ENCODE results near the gene DBNDD1. TPM values are rescaled to one million over a fixed set of nuclear protein-coding genes. Genes with fewer than 3 reads are reported as not detected.

DBNDD1 gene
- total and polyA plus RNA-seq, 2 donors (not counting 1 experiment from before 2014, with no cell fraction given): 3.1 to 72.1 TPM

- DNase-seq (no peak), ATAC-seq (ENCODE audit: low read depth) (no peak)
- Mint-ChIP-seq H3K4me1 (no peaks in the 10 kb centered on the region), H3K27ac (no peak overlapping the region), H3K27me3 (peaks cover 24% of the 10 kb centered on the region), H3K4me3 (no peak overlapping the region), H3K9me3 (ENCODE audit: insufficient read depth) (peaks cover 12% of the 10 kb centered on the region)
- Histone ChIP-seq H3K27me3 (replicated peaks in 1 of 4; ENCODE audit: control extremely low read depth in 1 of 4, control insufficient read depth in 3 of 4, insufficient read depth in 4 of 4, low read length in 3 of 4) (no peaks in the 10 kb centered on the region), H3K4me1 (ENCODE audit: control insufficient read depth in 2 of 2, insufficient read depth in 2 of 2, low read length in 2 of 2) (no peaks in the 10 kb centered on the region), H3K79me2 (ENCODE audit: control insufficient read depth, insufficient read depth, low read length) (no peaks in the 10 kb centered on the region), H4K20me1 (ENCODE audit: control insufficient read depth, insufficient read depth, low read length, poor library complexity, severe bottlenecking) (no peaks in the 10 kb centered on the region), H3K9ac (ENCODE audit: low read length) (no peak overlapping the region), H3K27ac (ENCODE audit: low read length in 2 of 2) (no peak overlapping the region), H3K9me3 (ENCODE audit: control extremely low read depth in 1 of 3, control insufficient read depth in 2 of 3, insufficient read depth in 1 of 3, low read length in 2 of 3) (peaks cover 0 to 22% (median 20%) of the 10 kb centered on the region in 3 donors), H2AFZ (ENCODE audit: insufficient read depth, low read depth, low read length, poor library complexity, severe bottlenecking) (no peak overlapping the region), H3K4me2 (replicated peaks; ENCODE audit: low read depth, low read length, poor library complexity, severe bottlenecking) (no peak overlapping the region), H3K36me3 (replicated peaks in 1 of 2; ENCODE audit: control extremely low read depth in 1 of 2, control insufficient read depth in 1 of 2, extremely low read depth in 1 of 2, insufficient read depth in 2 of 2, low read length in 1 of 2) (no peaks in the 10 kb centered on the region), H3K4me3 (ENCODE audit: control extremely low read depth in 1 of 5, extremely low read depth in 1 of 5, insufficient read depth in 1 of 5, low read depth in 2 of 5, low read length in 4 of 5) (no peak overlapping the region)
- TF ChIP-seq EZH2 (IDR thresholded peaks at IDR 0.05; ENCODE audit: borderline replicate concordance, insufficient read depth, low read depth, low read length, poor library complexity, severe bottlenecking): no peak
- TF ChIP-seq, protein P1, sequence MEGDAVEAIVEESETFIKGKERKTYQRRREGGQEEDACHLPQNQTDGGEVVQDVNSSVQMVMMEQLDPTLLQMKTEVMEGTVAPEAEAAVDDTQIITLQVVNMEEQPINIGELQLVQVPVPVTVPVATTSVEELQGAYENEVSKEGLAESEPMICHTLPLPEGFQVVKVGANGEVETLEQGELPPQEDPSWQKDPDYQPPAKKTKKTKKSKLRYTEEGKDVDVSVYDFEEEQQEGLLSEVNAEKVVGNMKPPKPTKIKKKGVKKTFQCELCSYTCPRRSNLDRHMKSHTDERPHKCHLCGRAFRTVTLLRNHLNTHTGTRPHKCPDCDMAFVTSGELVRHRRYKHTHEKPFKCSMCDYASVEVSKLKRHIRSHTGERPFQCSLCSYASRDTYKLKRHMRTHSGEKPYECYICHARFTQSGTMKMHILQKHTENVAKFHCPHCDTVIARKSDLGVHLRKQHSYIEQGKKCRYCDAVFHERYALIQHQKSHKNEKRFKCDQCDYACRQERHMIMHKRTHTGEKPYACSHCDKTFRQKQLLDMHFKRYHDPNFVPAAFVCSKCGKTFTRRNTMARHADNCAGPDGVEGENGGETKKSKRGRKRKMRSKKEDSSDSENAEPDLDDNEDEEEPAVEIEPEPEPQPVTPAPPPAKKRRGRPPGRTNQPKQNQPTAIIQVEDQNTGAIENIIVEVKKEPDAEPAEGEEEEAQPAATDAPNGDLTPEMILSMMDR (IDR thresholded peaks at IDR 0.05): no peak
- intact Hi-C loops (cut with micrococcal nuclease): no loop called here
- ChIA-PET POLR2A (no interaction called here), CTCF (no interaction called here)
- WGBS (ENCODE audit: insufficient coverage): 75% methylated on average over 3 of the region's 4 CpGs
Observed at GRCh38 chr16:90055371-90055770, 36.1 kb upstream of the DBNDD1 start.

DNA sequence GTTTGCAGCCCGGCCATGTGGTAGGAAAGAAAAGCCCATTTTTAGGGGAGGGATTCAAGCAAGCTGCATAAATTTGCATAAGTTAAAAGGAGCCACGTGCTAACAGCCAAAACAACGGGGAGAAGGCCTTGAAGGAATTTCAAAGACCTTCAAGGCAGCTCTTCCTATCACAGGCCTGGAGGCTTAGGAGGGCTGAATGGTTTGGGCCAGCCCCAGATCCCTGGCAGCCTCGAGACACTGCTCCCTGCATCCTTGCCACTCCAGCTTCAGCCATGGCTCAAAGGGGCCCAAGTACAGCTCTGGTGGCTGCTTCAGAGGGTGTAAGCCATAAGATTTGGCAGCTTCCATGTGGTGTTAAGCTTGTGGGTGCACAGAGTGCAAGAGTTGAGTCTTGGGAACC is 35.3 kb upstream of the DBNDD1 start:
- ChIA-PET POLR2A (no interaction called here), CTCF (no interaction called here)
- no peak for TF ChIP-seq EZH2 (IDR thresholded peaks at IDR 0.05; ENCODE audit: borderline replicate concordance, insufficient read depth, low read depth, low read length, poor library complexity, severe bottlenecking)
- TF ChIP-seq, protein P1 (IDR thresholded peaks at IDR 0.05): no peak
- Histone ChIP-seq H3K9ac (ENCODE audit: low read length) (no peak overlapping the region), H2AFZ (ENCODE audit: insufficient read depth, low read depth, low read length, poor library complexity, severe bottlenecking) (no peak overlapping the region), H3K4me1 (ENCODE audit: control insufficient read depth in 2 of 2, insufficient read depth in 2 of 2, low read length in 2 of 2) (no peaks in the 10 kb centered on the region), H3K4me2 (replicated peaks; ENCODE audit: low read depth, low read length, poor library complexity, severe bottlenecking) (no peak overlapping the region), H4K20me1 (ENCODE audit: control insufficient read depth, insufficient read depth, low read length, poor library complexity, severe bottlenecking) (no peaks in the 10 kb centered on the region), H3K79me2 (ENCODE audit: control insufficient read depth, insufficient read depth, low read length) (no peaks in the 10 kb centered on the region), H3K27ac (ENCODE audit: low read length in 2 of 2) (no peak overlapping the region), H3K36me3 (replicated peaks in 1 of 2; ENCODE audit: control extremely low read depth in 1 of 2, control insufficient read depth in 1 of 2, extremely low read depth in 1 of 2, insufficient read depth in 2 of 2, low read length in 1 of 2) (no peaks in the 10 kb centered on the region), H3K27me3 (replicated peaks in 1 of 4; ENCODE audit: control extremely low read depth in 1 of 4, control insufficient read depth in 3 of 4, insufficient read depth in 4 of 4, low read length in 3 of 4) (no peaks in the 10 kb centered on the region), H3K4me3 (ENCODE audit: control extremely low read depth in 1 of 5, extremely low read depth in 1 of 5, insufficient read depth in 1 of 5, low read depth in 2 of 5, low read length in 4 of 5) (no peak overlapping the region), H3K9me3 (ENCODE audit: control extremely low read depth in 1 of 3, control insufficient read depth in 2 of 3, insufficient read depth in 1 of 3, low read length in 2 of 3) (peaks cover 0 to 22% (median 20%) of the 10 kb centered on the region in 3 donors)
- intact Hi-C loops (cut with micrococcal nuclease): no loop called here
- peaks cover 12% of the 10 kb centered on the region for H3K9me3 Mint-ChIP-seq (ENCODE audit: insufficient read depth)
- ATAC-seq (ENCODE audit: low read depth) (no peak), DNase-seq (no peak)
- H3K27ac Mint-ChIP-seq: no peak overlapping the region
- 54% methylated on average over 3 of the region's 4 CpGs for WGBS (ENCODE audit: insufficient coverage)
- H3K27me3 Mint-ChIP-seq: peaks cover 19% of the 10 kb centered on the region
- no peak overlapping the region for H3K4me3 Mint-ChIP-seq
- no peaks in the 10 kb centered on the region for H3K4me1 Mint-ChIP-seq
